ENCODE data around the gene CBX2. TPM values are rescaled to one million over a fixed set of nuclear protein-coding genes. Genes with fewer than 3 reads are reported as not detected.
"Not testable (repeated sequence)": the region's sequence is repeated elsewhere in the genome, so short reads cannot be mapped to it uniquely, and the experiment has no call there.

Gene CBX2
- total RNA-seq, 2 donors from 2014 or later, result 2.4 to 5.6 TPM

GRCh38 chr17:79765708-79766107 lies 12.2 kb upstream of the CBX2 start:
- no peaks in the 10 kb centered on the region for H3K36me3 Mint-ChIP-seq (ENCODE audit: insufficient read depth in 2 of 2)
- H3K4me3 Mint-ChIP-seq, result no peak overlapping the region
- H3K27me3 Mint-ChIP-seq (ENCODE audit: low read depth), result peaks cover 16% of the 10 kb centered on the region
- no peak overlapping the region for H3K27ac Mint-ChIP-seq
- H3K9me3 Mint-ChIP-seq, result no peaks in the 10 kb centered on the region
- DNase-seq, result no peak
- no peak for ATAC-seq (replicated peaks in 1 of 2)
- no peaks in the 10 kb centered on the region for H3K4me1 Mint-ChIP-seq (ENCODE audit: low read depth)

GRCh38 chr17:79769570-79770506 lies 8.1 kb upstream of the CBX2 start:
- ATAC-seq (replicated peaks in 1 of 2) (no peak), DNase-seq (no peak)
- H3K4me3 Mint-ChIP-seq, result no peak overlapping the region
- H3K36me3 Mint-ChIP-seq (ENCODE audit: insufficient read depth in 2 of 2), result no peaks in the 10 kb centered on the region
- H3K27me3 Mint-ChIP-seq (ENCODE audit: low read depth), result peaks cover 40% of the 10 kb centered on the region
- no peaks in the 10 kb centered on the region for H3K4me1 Mint-ChIP-seq (ENCODE audit: low read depth)
- no peaks in the 10 kb centered on the region for H3K9me3 Mint-ChIP-seq
- no peak overlapping the region for H3K27ac Mint-ChIP-seq

- no peak for DNase-seq
- ATAC-seq (replicated peaks in 1 of 2), result no peak
- Mint-ChIP-seq H3K27me3 (ENCODE audit: low read depth) (peaks cover 54% of the 10 kb centered on the region), H3K9me3 (no peaks in the 10 kb centered on the region), H3K36me3 (ENCODE audit: insufficient read depth in 2 of 2) (no peaks in the 10 kb centered on the region), H3K4me1 (ENCODE audit: low read depth) (no peaks in the 10 kb centered on the region), H3K4me3 (no peak overlapping the region), H3K27ac (no peak overlapping the region)
Observed at GRCh38 chr17:79771276-79771675, 6.7 kb upstream of the CBX2 start.

GRCh38 chr17:79772726-79773125 lies 5.2 kb upstream of the CBX2 start:
- H3K27ac Mint-ChIP-seq, result peak overlapping the region; percentile 22
- not testable (repeated sequence) for H3K9me3 Mint-ChIP-seq; H3K4me1 Mint-ChIP-seq (ENCODE audit: low read depth); DNase-seq; H3K4me3 Mint-ChIP-seq; H3K36me3 Mint-ChIP-seq (ENCODE audit: insufficient read depth in 2 of 2); ATAC-seq (replicated peaks in 1 of 2)
- peaks cover 59% of the 10 kb centered on the region for H3K27me3 Mint-ChIP-seq (ENCODE audit: low read depth)

- Mint-ChIP-seq H3K36me3 (ENCODE audit: insufficient read depth in 2 of 2) (peaks cover 0 to 3% of the 10 kb centered on the region in 2 donors), H3K4me3 (no peak overlapping the region), H3K27me3 (ENCODE audit: low read depth) (peaks cover 56% of the 10 kb centered on the region), H3K4me1 (ENCODE audit: low read depth) (peaks cover 18% of the 10 kb centered on the region), H3K27ac (no peak overlapping the region), H3K9me3 (no peaks in the 10 kb centered on the region)
- DNase-seq (no peak), ATAC-seq (replicated peaks in 1 of 2) (no peak)
Observed at GRCh38 chr17:79774561-79774975, 3.4 kb upstream of the CBX2 start.

- Mint-ChIP-seq H3K27ac (no peak overlapping the region), H3K4me1 (ENCODE audit: low read depth) (peaks cover 26% of the 10 kb centered on the region), H3K27me3 (ENCODE audit: low read depth) (peaks cover 65% of the 10 kb centered on the region), H3K4me3 (no peak overlapping the region), H3K36me3 (ENCODE audit: insufficient read depth in 2 of 2) (peaks cover 0 to 3% of the 10 kb centered on the region in 2 donors), H3K9me3 (no peaks in the 10 kb centered on the region)
- no peak for ATAC-seq (replicated peaks in 1 of 2)
- DNase-seq, result no peak
Observed at GRCh38 chr17:79775632-79776031, 2.3 kb upstream of the CBX2 start.

- H3K4me1 Mint-ChIP-seq (ENCODE audit: low read depth), result peaks cover 36% of the 10 kb centered on the region
- peaks cover 0 to 3% of the 10 kb centered on the region in 2 donors for H3K36me3 Mint-ChIP-seq (ENCODE audit: insufficient read depth in 2 of 2)
- no peaks in the 10 kb centered on the region for H3K9me3 Mint-ChIP-seq
- H3K4me3 Mint-ChIP-seq, result peak overlapping the region; percentile 78
- H3K27ac Mint-ChIP-seq, result peak overlapping the region; percentile 61
- ATAC-seq (replicated peaks in 1 of 2) (no peak), DNase-seq (no peak)
- H3K27me3 Mint-ChIP-seq (ENCODE audit: low read depth), result peaks cover 75% of the 10 kb centered on the region
Observed at GRCh38 chr17:79776376-79777119, 1.4 kb upstream of the CBX2 start.

GRCh38 chr17:79777120-79777893 lies 641 bp upstream of the CBX2 start:
- Mint-ChIP-seq H3K27ac (peak overlapping the region; percentile 61), H3K27me3 (ENCODE audit: low read depth) (peaks cover 77% of the 10 kb centered on the region), H3K36me3 (ENCODE audit: insufficient read depth in 2 of 2) (peaks cover 0 to 3% of the 10 kb centered on the region in 2 donors), H3K4me3 (peak overlapping the region; percentile 78), H3K9me3 (no peaks in the 10 kb centered on the region), H3K4me1 (ENCODE audit: low read depth) (peaks cover 43% of the 10 kb centered on the region)
- DNase-seq, result peak; percentile 36 to 50
- ATAC-seq (replicated peaks in 1 of 2), result peak; percentile 39 to 52

GRCh38 chr17:79778504-79779083 lies 646 bp downstream of the CBX2 start:
- Mint-ChIP-seq H3K9me3 (no peaks in the 10 kb centered on the region), H3K4me1 (ENCODE audit: low read depth) (peaks cover 43% of the 10 kb centered on the region), H3K27ac (peak overlapping the region; percentile 82), H3K36me3 (ENCODE audit: insufficient read depth in 2 of 2) (peaks cover 0 to 3% of the 10 kb centered on the region in 2 donors), H3K27me3 (ENCODE audit: low read depth) (peaks cover 73% of the 10 kb centered on the region), H3K4me3 (peak overlapping the region; percentile 96)
- DNase-seq (peak in 1 of 2 donors; percentile 30), ATAC-seq (replicated peaks in 1 of 2) (peak; percentile 24 to 30)

GRCh38 chr17:79779084-79779529 lies 1.2 kb downstream of the CBX2 start:
- Mint-ChIP-seq H3K4me1 (ENCODE audit: low read depth) (peaks cover 43% of the 10 kb centered on the region), H3K27me3 (ENCODE audit: low read depth) (peaks cover 68% of the 10 kb centered on the region)

GRCh38 chr17:79779661-79780365 lies 1.9 kb downstream of the CBX2 start:
- no peaks in the 10 kb centered on the region for H3K9me3 Mint-ChIP-seq
- H3K27ac Mint-ChIP-seq, result no peak overlapping the region
- peaks cover 43% of the 10 kb centered on the region for H3K4me1 Mint-ChIP-seq (ENCODE audit: low read depth)
- H3K36me3 Mint-ChIP-seq (ENCODE audit: insufficient read depth in 2 of 2), result peaks cover 0 to 3% of the 10 kb centered on the region in 2 donors
- peaks cover 61% of the 10 kb centered on the region for H3K27me3 Mint-ChIP-seq (ENCODE audit: low read depth)
- peak overlapping the region; percentile 44 to 96 for H3K4me3 Mint-ChIP-seq
- ATAC-seq (replicated peaks in 1 of 2) (no peak), DNase-seq (no peak)

More at GRCh38 chr17:79779084-79779529, 1.2 kb downstream of the CBX2 start:
- ATAC-seq (replicated peaks in 1 of 2) (no peak), DNase-seq (no peak)
- H3K36me3 Mint-ChIP-seq (ENCODE audit: insufficient read depth in 2 of 2), result peaks cover 0 to 3% of the 10 kb centered on the region in 2 donors
- H3K27ac Mint-ChIP-seq, result no peak overlapping the region
- H3K4me3 Mint-ChIP-seq, result peak overlapping the region; percentile 96
- no peaks in the 10 kb centered on the region for H3K9me3 Mint-ChIP-seq
